HepG2 (cell line): ENCODE results near the gene CD46. TPM values are rescaled to one million over a fixed set of nuclear protein-coding genes. Genes with fewer than 3 reads are reported as not detected.

Source experiments
- CEBPG ChIP-seq: IDR thresholded peaks from 2 replicates; pipeline ENCODE4 v1.6.1; 2016
- CENPT ChIP-seq: sonication (generic); formaldehyde crosslinking; IDR thresholded peaks from 2 replicates; pipeline ENCODE4 v1.8.0; 2022; ENCODE audit warnings: low read depth, mild to moderate bottlenecking, moderate library complexity, missing genetic modification reagents
- CENPX ChIP-seq: sonication (generic); formaldehyde crosslinking; IDR thresholded peaks from 2 replicates; pipeline ENCODE4 v1.9.0; 2021; ENCODE audit warnings: mild to moderate bottlenecking, missing genetic modification reagents, moderate library complexity
- HIVEP1 ChIP-seq: sonication (generic); formaldehyde crosslinking; IDR thresholded peaks from 2 replicates; pipeline ENCODE4 v1.4.0; 2020; ENCODE audit warnings: mild to moderate bottlenecking, missing genetic modification reagents
- KLF16 ChIP-seq, 2 experiments: sonication (generic) in 1 of 2; formaldehyde crosslinking in 1 of 2; IDR thresholded peaks; 2 replicates each; pipeline versions ENCODE4 v1.6.1 to v1.8.0; 2016 to 2023; ENCODE audit warnings: missing genetic modification reagents in 2 of 2, missing compliant biosample characterization in 1 of 2
- KLF6 ChIP-seq: IDR thresholded peaks from 2 replicates; pipeline ENCODE4 v1.8.0; 2016; ENCODE audit warnings: missing biosample characterization, missing genetic modification reagents
- MAFF ChIP-seq: IDR thresholded peaks from 2 replicates; pipeline ENCODE4 v1.6.1; 2011; ENCODE audit warnings: low read depth, low read length, improper control_type of control experiment
- NAIF1 ChIP-seq: sonication (generic); formaldehyde crosslinking; IDR thresholded peaks from 2 replicates; pipeline ENCODE4 v1.5.0; 2020; ENCODE audit warnings: mild to moderate bottlenecking, missing genetic modification reagents, borderline replicate concordance
- NCOA1 ChIP-seq: sonication (generic); formaldehyde crosslinking; IDR thresholded peaks from 2 replicates; pipeline ENCODE4 v1.9.0; 2021; ENCODE audit warnings: missing genetic modification reagents
- RBFOX2 ChIP-seq: fragments of 200-400 bp; formaldehyde crosslinking; IDR thresholded peaks from 2 replicates; pipeline ENCODE4 v1.6.1; 2017; ENCODE audit warnings: low read depth, mild to moderate bottlenecking, low read length
- SAP130 ChIP-seq: IDR thresholded peaks from 2 replicates; pipeline ENCODE4 v1.6.1; 2016; ENCODE audit warnings: low read depth
- ZBTB7A ChIP-seq: sonication (generic); formaldehyde crosslinking; IDR thresholded peaks from 2 replicates; pipeline ENCODE4 v1.8.0; 2022; ENCODE audit warnings: mild to moderate bottlenecking, missing genetic modification reagents
- ZBTB7B ChIP-seq: sonication (generic); formaldehyde crosslinking; IDR thresholded peaks from 2 replicates; pipeline ENCODE4 v1.4.0; 2020; ENCODE audit warnings: missing genetic modification reagents
- ZC3H13 ChIP-seq: sonication (generic); formaldehyde crosslinking; IDR thresholded peaks from 2 replicates; pipeline ENCODE4 v1.8.1; 2023; ENCODE audit warnings: mild to moderate bottlenecking, missing genetic modification reagents, moderate library complexity
- ZNF235 ChIP-seq: sonication (generic); formaldehyde crosslinking; IDR thresholded peaks from 2 replicates; pipeline ENCODE4 v1.8.1; 2023; ENCODE audit warnings: mild to moderate bottlenecking, missing genetic modification reagents, borderline replicate concordance
- ZNF562 ChIP-seq: sonication (generic); formaldehyde crosslinking; IDR thresholded peaks from 2 replicates; pipeline ENCODE4 v1.8.0; 2022; ENCODE audit warnings: missing genetic modification reagents, borderline replicate concordance
- ZNF577 ChIP-seq: sonication (generic); formaldehyde crosslinking; IDR thresholded peaks from 2 replicates; pipeline ENCODE4 v1.4.0; 2020; ENCODE audit warnings: mild to moderate bottlenecking, low read depth, missing genetic modification reagents, borderline replicate concordance
- ZSCAN29 ChIP-seq: sonication (generic); formaldehyde crosslinking; conservative IDR thresholded peaks from 2 replicates; pipeline ENCODE4 v1.4.0; 2020; ENCODE audit warnings: mild to moderate bottlenecking, missing genetic modification reagents
- ZSCAN31 ChIP-seq: sonication (generic); formaldehyde crosslinking; IDR thresholded peaks from 2 replicates; pipeline ENCODE4 v1.5.0; 2020; ENCODE audit warnings: low read depth, mild to moderate bottlenecking, missing genetic modification reagents
- polyA plus RNA-seq, 8 experiments: library from polyadenylated mRNA; depleted of rRNA in 3 of 8; stranded (reverse) in 7 of 8; unstranded in 1 of 8; fragments of >200 nt; fragmentation: Illumina TruSeq in 4 of 8; extraction: Trizol in 4 of 8; gene quantifications; 2 replicates each; pipeline versions ENCODE4 v1.2.1 to v1.2.3, GENCODE V29; 2011 to 2016; ENCODE audit warnings: low read depth in 4 of 8, missing spikeins in 1 of 8, mixed read lengths in 1 of 8; ENCODE audit not compliant: insufficient read depth in 1 of 8
- total RNA-seq, 5 experiments: library from RNA; depleted of rRNA; stranded (reverse); fragments of >200 nt; fragmentation: Illumina TruSeq; extraction: Trizol; gene quantifications; 2 replicates each; pipeline ENCODE4 v1.2.3, GENCODE V29; 2016; ENCODE audit warnings: low read depth in 1 of 5
- TF ChIP-seq, protein P1 (sequence below): sonication (generic); formaldehyde crosslinking; conservative IDR thresholded peaks from 2 replicates; pipeline ENCODE4 v1.8.0; 2022; ENCODE audit warnings: mild to moderate bottlenecking, moderate library complexity, missing genetic modification reagents
- TF ChIP-seq, protein P2 (sequence below): sonication (generic); formaldehyde crosslinking; IDR thresholded peaks from 2 replicates; pipeline ENCODE4 v1.5.1; 2020; ENCODE audit warnings: mild to moderate bottlenecking, moderate library complexity, missing genetic modification reagents
- TF ChIP-seq, protein P3 (sequence below): sonication (generic); formaldehyde crosslinking; IDR thresholded peaks from 2 replicates; pipeline ENCODE4 v1.4.0; 2020; ENCODE audit warnings: mild to moderate bottlenecking, missing genetic modification reagents, borderline replicate concordance

CD46 gene
- total and polyA plus RNA-seq, 2 of the 13 experiments (the other 11 are each of a cell fraction or from before 2014, with no cell fraction given), result 130 to 277 TPM

DNA sequence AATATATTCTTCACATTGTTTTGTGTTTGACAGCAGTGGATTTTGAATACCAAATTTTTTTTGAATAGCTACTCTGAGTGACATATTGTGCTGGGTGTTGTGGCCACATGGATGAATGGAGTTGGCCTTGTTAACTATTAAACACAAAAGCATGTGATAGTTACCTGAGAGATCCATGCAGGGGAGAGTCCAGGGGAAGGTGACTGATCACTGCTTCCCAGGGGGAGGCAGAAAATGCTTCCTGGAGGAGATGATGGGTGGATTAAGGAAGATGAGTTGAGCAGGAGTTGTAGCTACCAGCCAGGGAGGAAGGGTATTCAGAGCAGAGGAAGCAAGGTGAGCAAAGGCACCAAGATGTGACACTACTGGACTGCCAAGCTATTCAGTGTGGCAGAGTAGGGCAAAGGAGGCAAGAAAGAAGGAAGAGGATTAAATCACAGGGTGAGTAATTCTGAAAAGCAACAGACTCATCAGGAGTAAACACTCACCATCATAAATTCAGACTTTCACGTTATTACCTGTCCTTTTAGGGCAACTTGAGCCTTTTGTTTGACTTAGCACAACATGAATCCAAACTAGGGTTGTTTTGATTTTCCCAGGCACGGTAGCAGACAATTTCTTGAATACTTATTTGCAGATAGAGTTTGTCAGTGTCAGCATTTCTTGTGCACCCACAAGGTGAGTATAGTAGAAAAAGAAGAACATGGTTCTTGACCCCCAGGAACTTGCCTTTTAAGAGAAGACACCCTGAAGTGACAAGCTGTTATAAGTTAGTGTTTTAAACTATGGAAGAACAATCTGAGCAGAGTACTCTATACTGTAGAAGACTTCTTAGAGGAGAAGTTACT, 4.2 kb downstream of the CD46 start (continued):
- TF ChIP-seq ZBTB7B, result no peak
- no peak for TF ChIP-seq ZNF562 (CRISPR knock-in tag)
- peak; percentile 54; the same call in 1 of the 2 replicates for TF ChIP-seq MAFF
- peak; percentile 39; the same call in 1 of the 2 replicates for TF ChIP-seq SAP130 (CRISPR knock-in tag)
- peak; percentile 19; the same call in 1 of the 2 replicates for TF ChIP-seq RBFOX2
- no peak for TF ChIP-seq ZBTB7A (CRISPR knock-in tag)
- no peak for TF ChIP-seq ZNF235 (CRISPR knock-in tag)
- TF ChIP-seq, protein P1, sequence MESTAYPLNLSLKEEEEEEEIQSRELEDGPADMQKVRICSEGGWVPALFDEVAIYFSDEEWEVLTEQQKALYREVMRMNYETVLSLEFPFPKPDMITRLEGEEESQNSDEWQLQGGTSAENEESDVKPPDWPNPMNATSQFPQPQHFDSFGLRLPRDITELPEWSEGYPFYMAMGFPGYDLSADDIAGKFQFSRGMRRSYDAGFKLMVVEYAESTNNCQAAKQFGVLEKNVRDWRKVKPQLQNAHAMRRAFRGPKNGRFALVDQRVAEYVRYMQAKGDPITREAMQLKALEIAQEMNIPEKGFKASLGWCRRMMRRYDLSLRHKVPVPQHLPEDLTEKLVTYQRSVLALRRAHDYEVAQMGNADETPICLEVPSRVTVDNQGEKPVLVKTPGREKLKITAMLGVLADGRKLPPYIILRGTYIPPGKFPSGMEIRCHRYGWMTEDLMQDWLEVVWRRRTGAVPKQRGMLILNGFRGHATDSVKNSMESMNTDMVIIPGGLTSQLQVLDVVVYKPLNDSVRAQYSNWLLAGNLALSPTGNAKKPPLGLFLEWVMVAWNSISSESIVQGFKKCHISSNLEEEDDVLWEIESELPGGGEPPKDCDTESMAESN (CRISPR knock-in tag), result no peak
- no peak for TF ChIP-seq ZC3H13 (CRISPR knock-in tag)
- no peak for TF ChIP-seq CEBPG (CRISPR knock-in tag)
- no peak for TF ChIP-seq CENPX
- no peak for TF ChIP-seq HIVEP1 (CRISPR knock-in tag)
- no peak for TF ChIP-seq ZSCAN31
- TF ChIP-seq ZNF577 (CRISPR knock-in tag), result no peak
- TF ChIP-seq KLF6, result no peak
- TF ChIP-seq ZSCAN29 (CRISPR knock-in tag), result no peak
- TF ChIP-seq CENPT (CRISPR knock-in tag), result no peak
- TF ChIP-seq, protein P2, sequence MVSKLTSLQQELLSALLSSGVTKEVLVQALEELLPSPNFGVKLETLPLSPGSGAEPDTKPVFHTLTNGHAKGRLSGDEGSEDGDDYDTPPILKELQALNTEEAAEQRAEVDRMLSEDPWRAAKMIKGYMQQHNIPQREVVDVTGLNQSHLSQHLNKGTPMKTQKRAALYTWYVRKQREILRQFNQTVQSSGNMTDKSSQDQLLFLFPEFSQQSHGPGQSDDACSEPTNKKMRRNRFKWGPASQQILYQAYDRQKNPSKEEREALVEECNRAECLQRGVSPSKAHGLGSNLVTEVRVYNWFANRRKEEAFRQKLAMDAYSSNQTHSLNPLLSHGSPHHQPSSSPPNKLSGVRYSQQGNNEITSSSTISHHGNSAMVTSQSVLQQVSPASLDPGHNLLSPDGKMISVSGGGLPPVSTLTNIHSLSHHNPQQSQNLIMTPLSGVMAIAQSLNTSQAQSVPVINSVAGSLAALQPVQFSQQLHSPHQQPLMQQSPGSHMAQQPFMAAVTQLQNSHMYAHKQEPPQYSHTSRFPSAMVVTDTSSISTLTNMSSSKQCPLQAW (CRISPR knock-in tag), result no peak
- TF ChIP-seq NCOA1 (CRISPR knock-in tag), result no peak
- no peak for TF ChIP-seq NAIF1
- TF ChIP-seq, protein P3, sequence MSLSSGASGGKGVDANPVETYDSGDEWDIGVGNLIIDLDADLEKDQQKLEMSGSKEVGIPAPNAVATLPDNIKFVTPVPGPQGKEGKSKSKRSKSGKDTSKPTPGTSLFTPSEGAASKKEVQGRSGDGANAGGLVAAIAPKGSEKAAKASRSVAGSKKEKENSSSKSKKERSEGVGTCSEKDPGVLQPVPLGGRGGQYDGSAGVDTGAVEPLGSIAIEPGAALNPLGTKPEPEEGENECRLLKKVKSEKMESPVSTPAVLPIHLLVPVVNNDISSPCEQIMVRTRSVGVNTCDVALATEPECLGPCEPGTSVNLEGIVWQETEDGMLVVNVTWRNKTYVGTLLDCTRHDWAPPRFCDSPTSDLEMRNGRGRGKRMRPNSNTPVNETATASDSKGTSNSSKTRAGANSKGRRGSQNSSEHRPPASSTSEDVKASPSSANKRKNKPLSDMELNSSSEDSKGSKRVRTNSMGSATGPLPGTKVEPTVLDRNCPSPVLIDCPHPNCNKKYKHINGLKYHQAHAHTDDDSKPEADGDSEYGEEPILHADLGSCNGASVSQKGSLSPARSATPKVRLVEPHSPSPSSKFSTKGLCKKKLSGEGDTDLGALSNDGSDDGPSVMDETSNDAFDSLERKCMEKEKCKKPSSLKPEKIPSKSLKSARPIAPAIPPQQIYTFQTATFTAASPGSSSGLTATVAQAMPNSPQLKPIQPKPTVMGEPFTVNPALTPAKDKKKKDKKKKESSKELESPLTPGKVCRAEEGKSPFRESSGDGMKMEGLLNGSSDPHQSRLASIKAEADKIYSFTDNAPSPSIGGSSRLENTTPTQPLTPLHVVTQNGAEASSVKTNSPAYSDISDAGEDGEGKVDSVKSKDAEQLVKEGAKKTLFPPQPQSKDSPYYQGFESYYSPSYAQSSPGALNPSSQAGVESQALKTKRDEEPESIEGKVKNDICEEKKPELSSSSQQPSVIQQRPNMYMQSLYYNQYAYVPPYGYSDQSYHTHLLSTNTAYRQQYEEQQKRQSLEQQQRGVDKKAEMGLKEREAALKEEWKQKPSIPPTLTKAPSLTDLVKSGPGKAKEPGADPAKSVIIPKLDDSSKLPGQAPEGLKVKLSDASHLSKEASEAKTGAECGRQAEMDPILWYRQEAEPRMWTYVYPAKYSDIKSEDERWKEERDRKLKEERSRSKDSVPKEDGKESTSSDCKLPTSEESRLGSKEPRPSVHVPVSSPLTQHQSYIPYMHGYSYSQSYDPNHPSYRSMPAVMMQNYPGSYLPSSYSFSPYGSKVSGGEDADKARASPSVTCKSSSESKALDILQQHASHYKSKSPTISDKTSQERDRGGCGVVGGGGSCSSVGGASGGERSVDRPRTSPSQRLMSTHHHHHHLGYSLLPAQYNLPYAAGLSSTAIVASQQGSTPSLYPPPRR (CRISPR knock-in tag), result no peak
- no peak for TF ChIP-seq KLF16 (CRISPR knock-in tag; IDR thresholded peaks at IDR 0.05)
